Heart left ventricle (tissue), 13 donors: ENCODE results near the gene CRADD.

Source experiments
- POLR2A ChIP-seq, 2 donors: fragments of 450-650 bp; IDR thresholded peaks; one replicate each; pipeline ENCODE4 v1.6.1; 2017; ENCODE audit warnings: antibody characterized with exemption in 2 of 2, mild to moderate bottlenecking in 2 of 2, moderate library complexity in 2 of 2
- TF ChIP-seq, protein P1 (sequence below), 12 donors: fragments of 200-600 bp; sonication (generic) in 4 of 12; IDR thresholded peaks; one replicate each; pipeline versions ENCODE4 v1.5.0 to v1.8.0; 2018 to 2022; ENCODE audit warnings: antibody characterized with exemption in 12 of 12, mild to moderate bottlenecking in 5 of 12
- donor health status: ischemic (EF 13 %, LVEDD 7.1; RV severe dilation, severe dysfunction).
- donor health status: DM: no; HTN: yes; CAD: no.
- donor health status: DM: no; HTN: no; CAD: no.
- donor health status: ischemic (EF 25% LVEDD 6.9; RV normal size, moderate dysfunction).
- donor health status: ischemic (EF 25% LVEDD 5.7; RV mildly dilated, moderate dysfunction).
- donor health status: ischemic (EF 35%, LVEDD 5.7; RV mildly dilated, moderate dysfunction).
- donor health status: nonischemic (EF 11% LVEDD 7.7; RV severe dilation, severe dysfunction).
- donor health status: DM: yes; HTN: yes; CAD: no.
- donor health status: PGD.
- donor health status: ischemic (EF 29% LVEDD 5.4; RV normal size, mild dysfunction).
- donor health status: nonischemic (EF 23%, LVEDD 6.1; RV moderate dilation, normal function).

DNA sequence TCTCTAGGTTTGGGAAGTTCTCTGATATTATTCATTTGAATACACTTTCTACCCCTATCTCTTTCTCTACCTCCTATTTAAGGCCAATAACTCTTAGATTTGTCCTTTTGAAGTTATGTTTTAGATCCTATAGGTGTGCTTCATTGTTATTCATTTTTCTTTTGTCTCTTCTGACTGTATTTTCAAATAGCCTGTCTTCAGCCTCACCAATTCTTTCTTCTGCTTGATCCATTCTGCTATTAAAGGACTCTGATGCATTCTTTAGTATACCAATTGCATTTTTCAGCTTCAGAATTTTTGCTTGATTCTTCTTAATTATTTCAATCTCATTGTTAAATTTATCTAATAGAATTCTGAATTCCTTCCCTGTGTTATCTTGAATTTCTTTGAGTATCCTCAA, 199.2 kb downstream of the CRADD start:
- TF ChIP-seq, protein P1, sequence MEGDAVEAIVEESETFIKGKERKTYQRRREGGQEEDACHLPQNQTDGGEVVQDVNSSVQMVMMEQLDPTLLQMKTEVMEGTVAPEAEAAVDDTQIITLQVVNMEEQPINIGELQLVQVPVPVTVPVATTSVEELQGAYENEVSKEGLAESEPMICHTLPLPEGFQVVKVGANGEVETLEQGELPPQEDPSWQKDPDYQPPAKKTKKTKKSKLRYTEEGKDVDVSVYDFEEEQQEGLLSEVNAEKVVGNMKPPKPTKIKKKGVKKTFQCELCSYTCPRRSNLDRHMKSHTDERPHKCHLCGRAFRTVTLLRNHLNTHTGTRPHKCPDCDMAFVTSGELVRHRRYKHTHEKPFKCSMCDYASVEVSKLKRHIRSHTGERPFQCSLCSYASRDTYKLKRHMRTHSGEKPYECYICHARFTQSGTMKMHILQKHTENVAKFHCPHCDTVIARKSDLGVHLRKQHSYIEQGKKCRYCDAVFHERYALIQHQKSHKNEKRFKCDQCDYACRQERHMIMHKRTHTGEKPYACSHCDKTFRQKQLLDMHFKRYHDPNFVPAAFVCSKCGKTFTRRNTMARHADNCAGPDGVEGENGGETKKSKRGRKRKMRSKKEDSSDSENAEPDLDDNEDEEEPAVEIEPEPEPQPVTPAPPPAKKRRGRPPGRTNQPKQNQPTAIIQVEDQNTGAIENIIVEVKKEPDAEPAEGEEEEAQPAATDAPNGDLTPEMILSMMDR (IDR thresholded peaks at IDR 0.05), result no peak
- TF ChIP-seq POLR2A (IDR thresholded peaks at IDR 0.05), result no peak
